WTC11 (cell line): ENCODE measurements around the gene ACRBP. TPM values are rescaled to one million over a fixed set of nuclear protein-coding genes. Genes with fewer than 3 reads are reported as not detected.

Experiments
- ATF1 ChIP-seq: sonication (generic); formaldehyde crosslinking; IDR thresholded peaks from 2 replicates; pipeline ENCODE4 v1.8.1; 2023; ENCODE audit warnings: mild to moderate bottlenecking, moderate library complexity, missing genetic modification reagents
- CREM ChIP-seq: sonication (generic); formaldehyde crosslinking; IDR thresholded peaks from 2 replicates; pipeline ENCODE4 v1.8.1; 2022; ENCODE audit warnings: mild to moderate bottlenecking, missing genetic modification reagents, moderate library complexity
- EMX1 ChIP-seq: fragments of 250-450 bp; sonication (Bioruptor Pico); IDR thresholded peaks from 2 replicates; pipeline ENCODE4 v1.8.0; 2021; ENCODE audit warnings: mild to moderate bottlenecking
- IRF1 ChIP-seq: sonication (generic); formaldehyde crosslinking; IDR thresholded peaks from 2 replicates; pipeline ENCODE4 v1.8.0; 2023; ENCODE audit warnings: missing genetic modification reagents
- MLX ChIP-seq: sonication (generic); formaldehyde crosslinking; IDR thresholded peaks from 2 replicates; pipeline ENCODE4 v1.8.1; 2023; ENCODE audit warnings: mild to moderate bottlenecking, missing genetic modification reagents, moderate library complexity
- NR1H2 ChIP-seq: sonication (generic); formaldehyde crosslinking; IDR thresholded peaks from 2 replicates; pipeline ENCODE4 v1.9.0; 2021; ENCODE audit warnings: mild to moderate bottlenecking, moderate library complexity, missing genetic modification reagents
- PRRX2 ChIP-seq: fragments of 250-450 bp; sonication (Bioruptor Pico); IDR thresholded peaks from 2 replicates; pipeline ENCODE4 v1.8.0; 2021; ENCODE audit warnings: mild to moderate bottlenecking
- SMAD3 ChIP-seq: sonication (generic); formaldehyde crosslinking; IDR thresholded peaks from 2 replicates; pipeline ENCODE4 v1.8.0; 2022; ENCODE audit warnings: missing genetic modification reagents, mild to moderate bottlenecking, borderline replicate concordance
- SOX15 ChIP-seq: fragments of 250-450 bp; sonication (Bioruptor Pico); IDR thresholded peaks from 2 replicates; pipeline ENCODE4 v1.9.0; 2021; ENCODE audit warnings: mild to moderate bottlenecking
- SP1 ChIP-seq: sonication (generic); formaldehyde crosslinking; conservative IDR thresholded peaks from 2 replicates; pipeline ENCODE4 v1.8.1; 2022; ENCODE audit warnings: missing genetic modification reagents
- ZNF138 ChIP-seq: sonication (generic); formaldehyde crosslinking; conservative IDR thresholded peaks from 2 replicates; pipeline ENCODE4 v1.8.1; 2022; ENCODE audit warnings: mild to moderate bottlenecking, moderate library complexity, missing genetic modification reagents
- total RNA-seq: library from RNA; stranded (reverse); gene quantifications from 3 replicates; pipeline ENCODE4 v1.2.3, GENCODE V29; 2021
- TF ChIP-seq, protein P1 (sequence below): sonication (generic); formaldehyde crosslinking; IDR thresholded peaks from 2 replicates; pipeline ENCODE4 v1.8.0; 2023; ENCODE audit warnings: missing genetic modification reagents, mild to moderate bottlenecking, borderline replicate concordance
- TF ChIP-seq, protein P2 (sequence below): fragments of 250-450 bp; sonication (Bioruptor Pico); conservative IDR thresholded peaks from 2 replicates; pipeline ENCODE4 v1.9.0; 2021; ENCODE audit warnings: mild to moderate bottlenecking
- TF ChIP-seq, protein P3 (sequence below): fragments of 250-450 bp; sonication (Bioruptor Pico); IDR thresholded peaks from 2 replicates; pipeline ENCODE4 v1.9.0; 2021; ENCODE audit warnings: moderate library complexity, mild to moderate bottlenecking, inconsistent platforms, borderline replicate concordance
- TF ChIP-seq, protein P4 (sequence below): sonication (generic); formaldehyde crosslinking; IDR thresholded peaks from 2 replicates; pipeline ENCODE4 v1.8.0; 2022; ENCODE audit warnings: mild to moderate bottlenecking, missing genetic modification reagents

The ACRBP gene
- total RNA-seq, 1 experiment from 2014 or later, result 2.1 TPM

- TF ChIP-seq, protein P1, sequence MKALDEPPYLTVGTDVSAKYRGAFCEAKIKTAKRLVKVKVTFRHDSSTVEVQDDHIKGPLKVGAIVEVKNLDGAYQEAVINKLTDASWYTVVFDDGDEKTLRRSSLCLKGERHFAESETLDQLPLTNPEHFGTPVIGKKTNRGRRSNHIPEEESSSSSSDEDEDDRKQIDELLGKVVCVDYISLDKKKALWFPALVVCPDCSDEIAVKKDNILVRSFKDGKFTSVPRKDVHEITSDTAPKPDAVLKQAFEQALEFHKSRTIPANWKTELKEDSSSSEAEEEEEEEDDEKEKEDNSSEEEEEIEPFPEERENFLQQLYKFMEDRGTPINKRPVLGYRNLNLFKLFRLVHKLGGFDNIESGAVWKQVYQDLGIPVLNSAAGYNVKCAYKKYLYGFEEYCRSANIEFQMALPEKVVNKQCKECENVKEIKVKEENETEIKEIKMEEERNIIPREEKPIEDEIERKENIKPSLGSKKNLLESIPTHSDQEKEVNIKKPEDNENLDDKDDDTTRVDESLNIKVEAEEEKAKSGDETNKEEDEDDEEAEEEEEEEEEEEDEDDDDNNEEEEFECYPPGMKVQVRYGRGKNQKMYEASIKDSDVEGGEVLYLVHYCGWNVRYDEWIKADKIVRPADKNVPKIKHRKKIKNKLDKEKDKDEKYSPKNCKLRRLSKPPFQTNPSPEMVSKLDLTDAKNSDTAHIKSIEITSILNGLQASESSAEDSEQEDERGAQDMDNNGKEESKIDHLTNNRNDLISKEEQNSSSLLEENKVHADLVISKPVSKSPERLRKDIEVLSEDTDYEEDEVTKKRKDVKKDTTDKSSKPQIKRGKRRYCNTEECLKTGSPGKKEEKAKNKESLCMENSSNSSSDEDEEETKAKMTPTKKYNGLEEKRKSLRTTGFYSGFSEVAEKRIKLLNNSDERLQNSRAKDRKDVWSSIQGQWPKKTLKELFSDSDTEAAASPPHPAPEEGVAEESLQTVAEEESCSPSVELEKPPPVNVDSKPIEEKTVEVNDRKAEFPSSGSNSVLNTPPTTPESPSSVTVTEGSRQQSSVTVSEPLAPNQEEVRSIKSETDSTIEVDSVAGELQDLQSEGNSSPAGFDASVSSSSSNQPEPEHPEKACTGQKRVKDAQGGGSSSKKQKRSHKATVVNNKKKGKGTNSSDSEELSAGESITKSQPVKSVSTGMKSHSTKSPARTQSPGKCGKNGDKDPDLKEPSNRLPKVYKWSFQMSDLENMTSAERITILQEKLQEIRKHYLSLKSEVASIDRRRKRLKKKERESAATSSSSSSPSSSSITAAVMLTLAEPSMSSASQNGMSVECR (CRISPR knock-in tag), result peak; percentile 96
- peak; percentile 87 for TF ChIP-seq SP1 (CRISPR knock-in tag)
- peak; percentile 98 for TF ChIP-seq SMAD3 (CRISPR knock-in tag)
- no peak for TF ChIP-seq PRRX2
- TF ChIP-seq, protein P2, sequence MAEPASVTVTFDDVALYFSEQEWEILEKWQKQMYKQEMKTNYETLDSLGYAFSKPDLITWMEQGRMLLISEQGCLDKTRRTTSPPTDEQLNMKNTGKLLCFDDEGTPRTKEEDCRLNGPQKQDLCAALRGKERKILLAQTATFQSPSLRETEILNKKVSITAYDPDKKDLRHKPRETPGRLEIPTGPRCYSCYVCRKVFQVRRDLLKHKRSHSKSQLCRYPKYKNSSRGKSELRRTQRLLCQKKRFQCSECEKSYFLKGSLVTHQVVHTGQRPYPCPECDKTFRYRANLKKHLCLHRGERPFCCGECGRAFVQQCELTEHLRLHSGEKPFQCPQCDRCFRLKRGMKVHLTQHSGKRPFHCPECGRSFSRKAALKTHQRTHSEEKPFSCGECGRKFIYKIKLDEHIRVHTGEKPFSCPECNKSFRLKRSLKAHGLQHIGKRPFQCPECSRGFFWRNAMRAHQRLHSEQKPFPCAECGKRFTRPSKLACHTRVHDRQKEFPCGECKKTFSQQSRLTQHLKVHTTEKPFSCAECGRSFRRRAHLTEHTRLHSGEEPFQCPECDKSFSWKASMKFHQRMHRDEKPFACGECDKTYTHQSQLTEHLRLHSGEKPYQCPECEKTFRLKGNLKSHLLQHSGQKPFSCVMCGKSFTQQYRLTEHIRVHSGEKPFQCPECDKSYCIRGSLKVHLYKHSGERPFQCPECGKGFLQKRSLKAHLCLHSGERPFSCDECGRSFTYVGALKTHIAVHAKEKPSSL (CRISPR knock-in tag), result no peak
- peak; percentile 85; the same call in 1 of the 2 replicates for TF ChIP-seq ATF1 (CRISPR knock-in tag)
- peak; percentile 85 for TF ChIP-seq NR1H2 (CRISPR knock-in tag)
- TF ChIP-seq, protein P3, sequence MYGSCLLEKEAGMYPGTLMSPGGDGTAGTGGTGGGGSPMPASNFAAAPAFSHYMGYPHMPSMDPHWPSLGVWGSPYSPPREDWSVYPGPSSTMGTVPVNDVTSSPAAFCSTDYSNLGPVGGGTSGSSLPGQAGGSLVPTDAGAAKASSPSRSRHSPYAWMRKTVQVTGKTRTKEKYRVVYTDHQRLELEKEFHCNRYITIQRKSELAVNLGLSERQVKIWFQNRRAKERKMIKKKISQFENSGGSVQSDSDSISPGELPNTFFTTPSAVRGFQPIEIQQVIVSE (CRISPR knock-in tag), result no peak
- TF ChIP-seq ZNF138 (CRISPR knock-in tag), result peak; percentile 96
- TF ChIP-seq EMX1 (CRISPR knock-in tag), result 0 out of 2 replicates have a peak, but pooled peaks have one; percentile 33
- TF ChIP-seq CREM (CRISPR knock-in tag), result peak; percentile 84
- no peak for TF ChIP-seq SOX15 (CRISPR knock-in tag)
- TF ChIP-seq MLX (CRISPR knock-in tag), result peak; percentile 86
- TF ChIP-seq, protein P4, sequence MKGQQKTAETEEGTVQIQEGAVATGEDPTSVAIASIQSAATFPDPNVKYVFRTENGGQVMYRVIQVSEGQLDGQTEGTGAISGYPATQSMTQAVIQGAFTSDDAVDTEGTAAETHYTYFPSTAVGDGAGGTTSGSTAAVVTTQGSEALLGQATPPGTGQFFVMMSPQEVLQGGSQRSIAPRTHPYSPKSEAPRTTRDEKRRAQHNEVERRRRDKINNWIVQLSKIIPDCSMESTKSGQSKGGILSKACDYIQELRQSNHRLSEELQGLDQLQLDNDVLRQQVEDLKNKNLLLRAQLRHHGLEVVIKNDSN (CRISPR knock-in tag), result peak; percentile 69
- peak; percentile 96 for TF ChIP-seq IRF1
These were observed 26.9 kb downstream of the ACRBP start (continued) for GRCh38 chr12:6620137-6620884.
